GM19239 (cell line): ENCODE results near the gene DTX3.
"Not testable (repeated sequence)": the region's sequence is repeated elsewhere in the genome, so short reads cannot be mapped to it uniquely, and the experiment has no call there.

Experiments
- DNase-seq: peaks from one replicate; pipeline ENCODE4 v3.0.0; 2011; ENCODE audit warnings: low spot score; ENCODE audit not compliant: insufficient read length
- FAIRE-seq: peaks from 2 replicates; lab custom pipeline; 2011; peaks lifted over from hg19 to GRCh38; lab: Jason Lieb, UNC

DTX3 gene

DNA sequence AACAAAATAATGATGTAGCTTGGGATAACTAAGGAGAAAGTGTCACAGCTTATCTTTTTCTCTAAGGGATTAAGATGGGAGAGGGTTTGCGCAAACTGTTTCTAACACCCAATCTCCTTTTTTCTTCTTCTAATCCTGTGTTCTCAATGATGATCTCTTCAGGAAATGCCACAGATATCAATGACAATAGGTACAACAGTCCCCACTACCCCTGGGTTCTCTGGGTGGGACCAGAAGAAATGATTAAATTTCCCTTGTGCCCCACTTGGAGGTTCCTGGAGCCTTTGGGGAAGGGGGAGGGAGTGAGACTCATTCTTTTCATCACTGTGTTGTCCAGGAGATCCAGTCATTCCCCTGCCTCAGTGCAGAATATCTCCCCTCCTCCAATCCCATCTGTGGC, 22.2 kb upstream of the DTX3 start:
- FAIRE-seq, result no peak
- DNase-seq, result no peak

- peak; percentile 79 for FAIRE-seq
- DNase-seq, result peak; percentile 84
Observed at GRCh38 chr12:57583008-57583831, 21.4 kb upstream of the DTX3 start.

DNA sequence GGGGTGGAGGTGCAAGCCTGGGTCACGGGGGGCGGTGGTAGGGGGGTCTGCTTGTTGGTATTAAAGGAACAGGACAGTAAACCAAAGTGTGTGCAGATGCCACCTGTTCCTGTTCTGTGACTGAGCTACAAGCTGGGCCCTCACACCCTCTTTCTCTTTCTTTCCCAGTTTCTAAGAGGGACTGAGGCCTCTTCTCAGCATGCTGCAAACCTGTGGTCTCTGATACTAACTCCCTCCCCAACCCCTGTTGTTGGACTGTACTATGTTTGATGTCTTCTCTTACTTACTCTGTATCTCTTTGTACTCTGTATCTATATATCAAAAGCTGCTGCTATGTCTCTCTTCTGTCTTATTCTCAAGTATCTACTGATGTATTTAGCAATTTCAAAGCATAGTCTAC, 20.6 kb upstream of the DTX3 start:
- DNase-seq (no peak), FAIRE-seq (no peak)

GRCh38 chr12:57584690-57585089, 19.9 kb upstream of the DTX3 start:
- no peak for DNase-seq
- FAIRE-seq, result no peak

- FAIRE-seq, result no peak
- DNase-seq, result no peak
Observed at GRCh38 chr12:57585156-57585555, 19.5 kb upstream of the DTX3 start.

GRCh38 chr12:57586128-57586527, 18.5 kb upstream of the DTX3 start:
- DNase-seq (no peak), FAIRE-seq (no peak)

DNA sequence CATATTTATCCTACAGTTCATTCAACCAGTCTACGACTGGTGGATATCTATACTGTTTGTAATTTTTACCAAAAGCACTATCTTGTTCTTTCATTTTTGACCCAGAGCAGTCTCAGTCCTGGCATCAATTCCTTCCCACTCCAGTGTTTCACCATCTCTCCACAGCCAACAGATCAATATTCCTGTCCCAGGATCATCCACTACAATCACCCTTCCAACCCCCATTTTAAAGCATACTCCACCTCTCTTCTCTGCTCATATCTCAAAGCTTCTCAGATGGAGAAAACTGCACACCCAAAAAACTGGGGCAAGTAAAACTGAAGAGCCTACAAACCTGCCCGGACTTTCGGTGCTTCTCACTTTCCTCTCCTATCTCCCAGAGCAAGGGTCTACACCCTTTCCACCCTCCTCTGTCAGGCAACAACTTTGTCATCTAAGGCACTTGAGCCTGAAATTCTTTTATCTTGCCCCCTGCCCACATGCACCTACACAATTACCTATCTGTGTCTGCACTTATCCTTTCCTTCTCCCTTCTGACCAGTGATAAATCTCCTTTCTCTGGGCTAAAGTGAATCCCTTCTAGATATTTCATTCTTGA, 17.7 kb upstream of the DTX3 start:
- FAIRE-seq (no peak), DNase-seq (no peak)

DNA sequence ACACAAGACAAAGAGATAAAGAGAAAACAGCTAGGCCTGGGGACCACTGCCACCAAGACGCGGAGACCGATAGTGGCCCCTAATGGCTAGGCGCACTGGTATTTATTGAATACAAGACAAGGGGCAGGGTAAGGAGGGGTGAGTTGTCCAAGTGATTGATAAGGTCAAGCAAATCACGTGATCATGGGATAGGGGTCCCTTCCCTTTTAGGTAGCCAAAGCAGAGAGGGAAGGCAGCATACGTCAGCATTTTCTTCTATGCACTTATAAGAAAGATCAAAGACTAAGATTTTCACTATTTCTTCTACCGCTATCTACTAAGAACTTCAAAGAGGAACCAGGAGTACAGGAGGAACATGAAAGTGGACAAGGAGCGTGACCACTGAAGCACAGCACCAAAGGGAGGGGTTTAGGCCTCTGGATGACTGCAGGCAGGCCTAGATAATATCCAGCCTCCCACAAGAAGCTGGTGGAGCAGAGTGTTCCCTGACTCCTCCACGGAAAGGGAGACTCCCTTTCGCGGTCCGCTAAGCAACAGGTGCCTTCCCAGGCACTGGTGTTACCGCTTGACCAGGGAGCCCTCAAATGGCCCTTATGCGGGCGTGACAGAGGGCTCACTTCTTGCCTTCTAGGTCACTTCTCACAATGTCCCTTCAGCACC, 15.5 kb upstream of the DTX3 start:
- not testable (repeated sequence) for FAIRE-seq, DNase-seq

DNA sequence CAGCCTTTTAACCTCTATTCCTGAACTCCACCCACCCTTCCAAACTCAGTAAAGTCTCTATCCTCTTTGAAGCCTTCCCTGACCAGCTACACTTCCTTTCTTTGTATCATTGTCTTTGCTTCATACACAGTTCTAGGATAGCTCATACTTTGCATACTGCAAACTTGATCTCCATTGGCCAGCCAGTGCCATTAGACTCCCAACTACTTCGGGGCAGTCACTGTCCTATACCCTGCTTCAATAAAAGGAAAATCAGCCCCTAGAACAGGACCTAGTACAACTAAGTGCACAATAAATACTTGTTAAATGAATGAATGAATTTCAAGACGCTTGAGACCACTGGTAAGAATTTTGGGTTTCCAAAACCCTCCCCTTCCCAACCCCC, 14.2 kb upstream of the DTX3 start:
- FAIRE-seq (no peak), DNase-seq (no peak)

GRCh38 chr12:57590864-57591781, 13.5 kb upstream of the DTX3 start, which contains the start of gene PIP4K2C:
Gene PIP4K2C, plus strand, starts transcription at chr12:57591192. Its CDS starts 98 bp downstream, at chr12:57591290.
- DNase-seq (peak; percentile 93), FAIRE-seq (peak; percentile 71)

DNA sequence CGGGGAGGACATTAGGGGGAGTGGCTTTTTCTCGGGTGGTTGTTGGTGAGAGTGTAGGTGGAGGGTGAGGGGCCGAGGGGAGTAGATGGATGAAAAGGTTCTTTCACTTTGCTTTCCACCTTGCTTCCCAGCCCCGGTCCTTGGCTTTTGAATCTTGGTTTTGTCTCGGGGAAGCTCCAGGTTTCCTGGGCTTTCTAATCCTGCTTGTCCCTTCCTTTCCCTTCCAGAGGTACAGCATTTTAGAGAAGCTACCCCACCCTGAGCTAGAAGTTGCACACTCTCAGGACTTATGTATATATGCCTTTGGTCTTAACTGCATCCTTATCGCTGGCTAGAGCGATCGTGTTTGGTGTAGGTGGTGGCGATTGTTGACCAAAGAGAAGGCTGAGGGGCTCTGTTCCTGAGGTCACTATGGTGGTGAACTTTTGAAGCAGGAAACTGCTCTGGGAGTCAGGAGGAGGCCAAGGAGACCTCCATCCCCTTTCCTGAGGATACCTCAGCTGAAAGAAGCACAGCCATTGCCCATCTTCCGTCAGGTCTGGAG, 12.8 kb upstream of the DTX3 start:
- no peak for DNase-seq
- no peak for FAIRE-seq

DNA sequence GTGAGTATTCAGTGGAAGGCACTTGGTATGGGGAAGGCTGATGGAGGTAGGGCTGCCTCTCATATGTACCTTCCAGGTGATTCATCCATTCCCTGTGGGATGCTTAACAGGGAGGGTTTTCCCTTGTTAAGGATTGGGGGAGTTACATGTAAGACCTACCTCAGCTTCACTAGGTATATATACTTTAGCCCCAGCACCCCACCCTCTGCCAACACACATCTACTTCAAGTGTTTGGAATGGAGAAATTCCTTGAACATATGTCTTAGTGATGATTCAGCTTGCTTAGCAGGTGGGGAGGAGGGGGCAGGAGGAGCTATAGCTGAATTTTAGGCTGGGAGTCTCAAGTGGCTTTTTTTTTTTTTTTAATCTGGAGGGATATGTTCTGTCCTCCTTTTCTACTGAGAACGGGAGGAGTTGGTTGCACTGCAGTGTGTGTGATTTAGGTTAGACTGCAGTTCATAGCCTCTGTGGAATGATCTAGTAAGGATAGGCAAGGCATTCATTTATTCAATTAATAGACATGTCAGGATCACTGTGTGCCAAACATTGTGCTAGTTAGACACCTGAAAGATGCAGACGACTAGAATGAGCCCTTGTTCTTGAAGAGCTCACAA, 12.0 kb upstream of the DTX3 start:
- DNase-seq (no peak), FAIRE-seq (no peak)

DNA sequence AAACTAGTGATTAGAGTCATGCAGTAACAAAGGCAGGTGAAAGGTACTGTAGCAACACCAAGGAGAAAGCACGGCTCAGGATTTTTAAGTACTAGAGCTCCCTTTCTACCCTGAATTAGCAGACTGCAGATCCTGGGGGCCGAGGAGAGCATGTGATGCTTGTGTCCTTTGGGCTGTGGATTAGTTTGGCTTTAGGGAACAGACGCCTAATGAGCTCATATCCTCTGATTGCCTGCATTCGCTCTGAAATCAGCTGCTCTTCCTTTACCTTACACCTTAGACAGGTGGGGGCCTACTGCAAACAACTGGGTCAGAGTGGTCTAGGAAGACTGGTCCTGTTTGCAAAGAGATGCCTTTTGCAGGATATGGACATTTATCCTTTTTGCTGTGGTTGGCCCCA, 11.4 kb upstream of the DTX3 start:
- FAIRE-seq (no peak), DNase-seq (no peak)

- FAIRE-seq (no peak), DNase-seq (no peak)
Observed at GRCh38 chr12:57600395-57600794, 4.2 kb upstream of the DTX3 start.

DNA sequence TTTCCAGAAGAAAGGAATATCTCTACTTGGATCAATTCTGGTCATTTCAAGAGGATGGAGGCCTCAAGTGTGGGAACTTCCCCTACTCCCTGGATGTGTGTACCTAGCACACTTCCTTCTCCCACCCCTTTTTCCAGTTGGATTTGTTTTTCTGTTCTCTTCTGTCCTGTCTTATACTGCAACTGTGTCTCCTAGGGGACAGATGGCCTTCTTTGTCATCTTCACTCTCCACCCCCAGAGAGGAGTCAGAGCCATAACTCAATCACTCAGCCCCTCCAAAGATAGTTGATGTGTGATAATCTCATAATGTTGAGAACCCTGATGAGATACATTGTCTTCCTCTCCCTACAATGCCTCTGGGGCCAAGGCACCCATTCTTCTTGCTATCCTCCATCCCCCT, 2.1 kb upstream of the DTX3 start:
- FAIRE-seq, result no peak
- no peak for DNase-seq

DNA sequence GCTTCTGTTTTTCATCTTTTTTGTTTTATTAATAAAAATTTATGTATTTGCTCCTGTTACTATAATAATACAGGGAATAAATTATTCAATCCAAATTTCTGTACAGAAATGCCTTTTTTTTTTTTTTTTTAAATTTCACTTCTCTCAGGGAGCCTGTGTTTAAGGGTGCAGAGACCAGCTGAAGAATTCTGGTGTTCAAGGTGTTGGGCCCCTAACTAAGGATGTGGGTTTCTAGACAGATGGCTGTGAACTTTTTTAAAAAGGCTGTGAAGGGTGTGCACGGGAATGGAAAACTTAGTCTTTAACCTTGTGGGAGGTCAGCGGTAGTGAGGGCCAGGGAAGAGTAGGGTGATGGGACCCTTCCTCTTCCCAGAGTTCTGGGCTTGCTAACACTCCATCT, 1.3 kb upstream of the DTX3 start:
- DNase-seq (no peak), FAIRE-seq (no peak)

DNA sequence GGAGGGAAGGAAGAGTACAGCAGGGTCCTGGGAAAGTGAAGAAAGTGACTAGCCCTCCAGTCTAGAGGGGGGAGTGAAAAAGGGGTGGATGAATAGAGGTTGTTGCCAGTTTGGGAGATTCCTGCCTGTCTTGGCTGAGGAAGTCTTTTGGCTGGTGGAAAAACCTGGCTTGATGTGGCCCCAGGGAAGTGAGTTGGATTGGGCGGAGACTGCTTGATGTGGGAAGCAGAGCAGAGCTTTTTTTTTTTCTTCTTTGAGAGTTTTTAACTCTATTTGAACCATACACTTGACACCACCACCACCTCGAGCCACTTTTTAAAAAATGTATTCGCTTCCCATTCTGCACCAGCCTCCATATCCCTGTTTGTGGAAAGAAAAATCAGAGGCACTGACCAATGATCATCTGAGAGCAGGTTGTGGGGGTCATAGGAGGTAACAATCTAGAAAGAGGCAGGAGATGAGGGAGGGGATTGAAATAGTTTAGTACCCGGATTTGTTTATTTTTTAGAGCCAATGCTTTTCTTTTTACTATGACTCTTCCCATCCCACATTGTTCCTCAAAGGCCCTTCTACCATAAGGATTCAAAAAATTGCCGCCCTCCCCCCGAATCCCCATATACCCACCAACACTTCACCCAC, 690 bp upstream of the DTX3 start:
- peak; percentile 63 for FAIRE-seq
- DNase-seq, result no peak

DNA sequence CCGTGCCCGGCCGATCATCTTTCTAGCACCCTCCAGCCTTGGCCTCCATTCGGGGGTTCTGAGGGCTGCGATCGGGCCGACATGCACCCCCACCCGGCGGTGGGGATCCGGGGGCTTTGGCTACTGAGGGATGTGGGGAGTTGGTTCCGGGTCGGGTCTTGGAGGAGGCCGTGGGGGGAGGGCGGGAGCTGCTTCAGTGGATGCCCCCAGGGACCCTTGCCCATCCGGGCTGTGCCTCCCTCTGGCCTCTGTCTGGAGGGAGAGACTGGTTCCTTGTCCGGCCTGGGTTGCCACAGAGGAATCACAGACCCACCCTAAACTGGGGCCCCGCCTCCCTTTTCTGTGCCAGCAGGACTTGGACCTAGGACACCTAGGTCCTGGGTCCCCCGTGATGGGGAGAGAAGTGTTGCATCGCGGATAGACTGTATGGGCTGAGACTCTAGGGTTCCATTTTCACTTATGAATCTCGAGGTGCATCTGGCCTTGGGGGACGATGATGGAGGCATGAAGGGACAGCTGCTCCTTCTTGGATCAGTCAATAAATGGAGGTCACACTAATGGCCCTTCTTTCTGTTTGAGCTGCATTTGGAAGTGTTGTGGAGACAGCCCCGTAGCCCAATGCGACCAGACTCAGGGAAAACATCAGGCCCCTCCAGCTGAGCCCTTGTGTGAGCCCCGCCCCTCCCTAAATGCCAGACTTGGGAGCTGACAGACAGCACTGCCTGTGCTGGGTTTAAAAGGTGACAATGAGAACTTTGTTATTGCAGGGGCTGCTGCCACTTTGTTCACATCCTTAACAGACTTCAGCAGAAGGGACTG, 577 bp downstream of the DTX3 start:
- FAIRE-seq (peak; percentile 28), DNase-seq (no peak)
